BLaER1 (cell line): Measurements from ENCODE around the gene LYG2.
"Not testable (repeated sequence)": the region's sequence is repeated elsewhere in the genome, so short reads cannot be mapped to it uniquely, and the experiment has no call there.

Experiments used
- H3K27ac ChIP-seq: shearing (Covaris generic); formaldehyde crosslinking; 2 replicates; pipeline ENCODE4 v1.8.1; 2022
- H3K27me3 ChIP-seq: shearing (Covaris generic); formaldehyde crosslinking; 2 replicates; pipeline ENCODE4 v1.8.1; 2022
- H3K36me3 ChIP-seq: shearing (Covaris generic); formaldehyde crosslinking; 2 replicates; pipeline ENCODE4 v1.8.1; 2022
- H3K4me1 ChIP-seq: shearing (Covaris generic); formaldehyde crosslinking; 2 replicates; pipeline ENCODE4 v1.8.1; 2022
- H3K4me2 ChIP-seq: shearing (Covaris generic); formaldehyde crosslinking; 2 replicates; pipeline ENCODE4 v1.8.1; 2022
- H3K4me3 ChIP-seq: shearing (Covaris generic); formaldehyde crosslinking; 2 replicates; pipeline ENCODE4 v1.8.1; 2022
- H3K9ac ChIP-seq: shearing (Covaris generic); formaldehyde crosslinking; 2 replicates; pipeline ENCODE4 v1.8.1; 2022
- H3K9me3 ChIP-seq: shearing (Covaris generic); formaldehyde crosslinking; 2 replicates; pipeline ENCODE4 v1.8.1; 2022
- H4K20me1 ChIP-seq: shearing (Covaris generic); formaldehyde crosslinking; 2 replicates; pipeline ENCODE4 v1.8.1; 2022
- Cebpa-rat ChIP-seq: shearing (Covaris generic); IDR thresholded peaks from 2 replicates; pipeline ENCODE4 v1.8.1; 2022

Gene LYG2

GRCh38 chr2:99261242-99261641, 5.8 kb upstream of the LYG2 start:
- no peaks in the 10 kb centered on the region for H4K20me1 ChIP-seq
- H3K9ac ChIP-seq, result no peak overlapping the region
- H3K4me3 ChIP-seq, result no peak overlapping the region
- no peaks in the 10 kb centered on the region for H3K27me3 ChIP-seq
- peak overlapping the region; percentile 3; the same call in 1 of the 2 replicates for H3K4me2 ChIP-seq
- no peak overlapping the region for H3K27ac ChIP-seq
- no peaks in the 10 kb centered on the region for H3K36me3 ChIP-seq
- no peaks in the 10 kb centered on the region for H3K9me3 ChIP-seq
- TF ChIP-seq Cebpa-rat, result no peak
- peaks cover 12% of the 10 kb centered on the region for H3K4me1 ChIP-seq

- Histone ChIP-seq H3K27me3 (no peaks in the 10 kb centered on the region), H3K27ac (no peak overlapping the region)
Observed at GRCh38 chr2:99260184-99260583, 4.7 kb upstream of the LYG2 start.

GRCh38 chr2:99259465-99259864, 4.0 kb upstream of the LYG2 start:
- no peaks in the 10 kb centered on the region for H3K27me3 ChIP-seq
- H3K36me3 ChIP-seq, result no peaks in the 10 kb centered on the region
- no peak overlapping the region for H3K4me2 ChIP-seq
- no peaks in the 10 kb centered on the region for H3K9me3 ChIP-seq
- no peaks in the 10 kb centered on the region for H4K20me1 ChIP-seq
- H3K9ac ChIP-seq, result no peak overlapping the region
- TF ChIP-seq Cebpa-rat, result no peak
- H3K4me3 ChIP-seq, result no peak overlapping the region
- H3K27ac ChIP-seq, result no peak overlapping the region
- H3K4me1 ChIP-seq, result peaks cover 22% of the 10 kb centered on the region

More at GRCh38 chr2:99260184-99260583, 4.7 kb upstream of the LYG2 start:
- no peaks in the 10 kb centered on the region for H4K20me1 ChIP-seq
- no peaks in the 10 kb centered on the region for H3K36me3 ChIP-seq
- no peak overlapping the region for H3K4me2 ChIP-seq
- no peak for TF ChIP-seq Cebpa-rat
- no peak overlapping the region for H3K4me3 ChIP-seq
- H3K9me3 ChIP-seq, result no peaks in the 10 kb centered on the region
- H3K4me1 ChIP-seq, result peaks cover 22% of the 10 kb centered on the region
- no peak overlapping the region for H3K9ac ChIP-seq

- Histone ChIP-seq H3K36me3 (no peaks in the 10 kb centered on the region), H3K4me2 (no peak overlapping the region; the same call in 1 of the 2 replicates), H3K9ac (no peak overlapping the region), H3K27me3 (no peaks in the 10 kb centered on the region), H3K4me3 (no peak overlapping the region), H3K4me1 (peaks cover 19% of the 10 kb centered on the region), H3K9me3 (no peaks in the 10 kb centered on the region), H4K20me1 (no peaks in the 10 kb centered on the region), H3K27ac (no peak overlapping the region)
- TF ChIP-seq Cebpa-rat, result no peak
Observed at GRCh38 chr2:99256677-99257076, 1.2 kb upstream of the LYG2 start.

- no peak for TF ChIP-seq Cebpa-rat
- Histone ChIP-seq H3K4me3 (no peak overlapping the region), H3K27me3 (no peaks in the 10 kb centered on the region), H3K27ac (no peak overlapping the region), H4K20me1 (no peaks in the 10 kb centered on the region), H3K4me1 (no peaks in the 10 kb centered on the region), H3K9ac (no peak overlapping the region), H3K9me3 (no peaks in the 10 kb centered on the region; the same call in 1 of the 2 replicates), H3K4me2 (no peak overlapping the region), H3K36me3 (no peaks in the 10 kb centered on the region)
Observed at GRCh38 chr2:99249951-99250350, 5.5 kb downstream of the LYG2 start.

- H3K4me1 ChIP-seq, result no peaks in the 10 kb centered on the region
- H3K9ac ChIP-seq, result no peak overlapping the region
- no peaks in the 10 kb centered on the region for H3K36me3 ChIP-seq
- H3K27ac ChIP-seq, result no peak overlapping the region
- H3K9me3 ChIP-seq, result no peaks in the 10 kb centered on the region; the same call in 1 of the 2 replicates
- H3K4me3 ChIP-seq, result no peak overlapping the region
- H3K4me2 ChIP-seq, result no peak overlapping the region
- no peaks in the 10 kb centered on the region for H3K27me3 ChIP-seq
- no peaks in the 10 kb centered on the region for H4K20me1 ChIP-seq
- no peak for TF ChIP-seq Cebpa-rat
Observed at GRCh38 chr2:99242151-99242550, 13.3 kb downstream of the LYG2 start.

- no peaks in the 10 kb centered on the region for H3K36me3 ChIP-seq
- H4K20me1 ChIP-seq, result no peaks in the 10 kb centered on the region
- H3K4me2 ChIP-seq, result no peak overlapping the region
- 0 out of 2 replicates have a peak, but pooled peaks cover 4% of the 10 kb centered on the region for H3K9me3 ChIP-seq
- no peak overlapping the region for H3K4me3 ChIP-seq
- no peaks in the 10 kb centered on the region for H3K27me3 ChIP-seq
- no peaks in the 10 kb centered on the region for H3K4me1 ChIP-seq
- H3K27ac ChIP-seq, result no peak overlapping the region
- no peak for TF ChIP-seq Cebpa-rat
- no peak overlapping the region for H3K9ac ChIP-seq
Observed at GRCh38 chr2:99240431-99240830, 15.0 kb downstream of the LYG2 start.

GRCh38 chr2:99238599-99238998, 16.9 kb downstream of the LYG2 start:
- no peak overlapping the region for H3K4me3 ChIP-seq
- no peak overlapping the region for H3K9ac ChIP-seq

GRCh38 chr2:99233177-99233576, 22.3 kb downstream of the LYG2 start:
- H3K27ac ChIP-seq, H3K27me3 ChIP-seq, H3K9me3 ChIP-seq, H3K9ac ChIP-seq, H4K20me1 ChIP-seq, H3K4me3 ChIP-seq, H3K4me2 ChIP-seq, H3K36me3 ChIP-seq, H3K4me1 ChIP-seq: not testable (repeated sequence)

More at GRCh38 chr2:99238599-99238998, 16.9 kb downstream of the LYG2 start:
- Histone ChIP-seq H3K9me3 (0 out of 2 replicates have a peak, but pooled peaks cover 5% of the 10 kb centered on the region), H3K27ac (no peak overlapping the region), H3K27me3 (no peaks in the 10 kb centered on the region), H4K20me1 (no peaks in the 10 kb centered on the region), H3K4me1 (no peaks in the 10 kb centered on the region), H3K4me2 (no peak overlapping the region), H3K36me3 (no peaks in the 10 kb centered on the region)
- no peak for TF ChIP-seq Cebpa-rat

GRCh38 chr2:99217929-99218501, 37.5 kb downstream of the LYG2 start:
- Histone ChIP-seq H3K4me1 (no peaks in the 10 kb centered on the region), H3K4me2 (no peak overlapping the region), H3K9me3 (0 out of 2 replicates have a peak, but pooled peaks cover 7% of the 10 kb centered on the region), H3K9ac (no peak overlapping the region), H3K4me3 (no peak overlapping the region), H3K36me3 (peaks cover 12% of the 10 kb centered on the region), H3K27me3 (no peaks in the 10 kb centered on the region), H3K27ac (no peak overlapping the region), H4K20me1 (no peaks in the 10 kb centered on the region)
- no peak for TF ChIP-seq Cebpa-rat

GRCh38 chr2:99216096-99216495, 39.4 kb downstream of the LYG2 start:
- no peak overlapping the region for H3K4me2 ChIP-seq
- no peak for TF ChIP-seq Cebpa-rat

More at GRCh38 chr2:99216096-99216495, 39.4 kb downstream of the LYG2 start:
- Histone ChIP-seq H3K9ac (no peak overlapping the region), H3K27me3 (no peaks in the 10 kb centered on the region), H3K27ac (no peak overlapping the region), H3K4me1 (no peaks in the 10 kb centered on the region), H3K36me3 (peaks cover 22% of the 10 kb centered on the region), H3K9me3 (0 out of 2 replicates have a peak, but pooled peaks cover 7% of the 10 kb centered on the region), H4K20me1 (no peaks in the 10 kb centered on the region), H3K4me3 (no peak overlapping the region)
